ENCODE results near the gene SHMT2.

The SHMT2 gene

DNA sequence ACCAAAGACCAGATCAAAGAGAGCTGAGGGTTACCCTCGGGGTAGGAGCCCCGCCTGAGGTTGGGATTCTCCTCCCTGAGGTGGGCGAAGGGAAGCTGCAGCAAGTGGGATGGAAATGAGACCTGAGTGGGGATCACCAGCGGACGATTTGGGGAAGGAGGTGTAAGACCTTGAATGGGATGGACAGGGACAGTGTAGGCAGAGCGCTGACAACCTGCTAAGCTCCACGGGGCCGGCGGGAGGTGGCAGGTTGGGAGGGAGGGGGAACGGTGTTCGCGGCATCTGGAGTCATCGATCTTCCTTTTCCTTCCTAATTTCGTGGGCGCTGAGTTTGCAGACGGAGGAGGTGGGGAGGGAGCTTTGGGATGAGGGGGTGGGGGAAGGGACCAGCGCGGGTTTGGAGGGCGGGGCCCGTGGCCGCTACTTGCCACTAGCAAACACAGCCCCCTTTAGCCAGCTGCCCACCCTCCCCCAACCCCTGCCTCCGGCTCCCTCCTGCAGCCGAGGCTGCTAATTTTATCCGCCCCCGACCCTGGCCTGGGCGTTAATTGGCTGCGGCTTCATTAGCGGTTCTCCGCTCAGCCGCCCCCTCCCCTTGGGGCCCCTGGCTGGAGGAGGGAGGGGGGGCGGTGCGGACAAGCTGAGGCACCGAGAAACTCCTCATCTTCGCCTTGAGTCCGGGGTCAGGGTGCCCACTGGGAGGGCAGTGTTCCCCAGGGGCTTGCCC lies 2.8 kb upstream of the SHMT2 start:
- no peak overlapping the region for H3K4me3 ChIP-seq (replicated peaks; ENCODE audit: low read depth, low read length)
- no peak for TF ChIP-seq CTCF (IDR thresholded peaks at IDR 0.05; ENCODE audit: low read length, missing control alignments)
- DNase-seq (ENCODE audit: low read depth) = no peak

GRCh38 chr12:57227315-57228115 lies 2.0 kb upstream of the SHMT2 start:
- DNase-seq (ENCODE audit: low read depth) = no peak
- TF ChIP-seq CTCF (IDR thresholded peaks at IDR 0.05; ENCODE audit: low read length, missing control alignments) = no peak

DNA sequence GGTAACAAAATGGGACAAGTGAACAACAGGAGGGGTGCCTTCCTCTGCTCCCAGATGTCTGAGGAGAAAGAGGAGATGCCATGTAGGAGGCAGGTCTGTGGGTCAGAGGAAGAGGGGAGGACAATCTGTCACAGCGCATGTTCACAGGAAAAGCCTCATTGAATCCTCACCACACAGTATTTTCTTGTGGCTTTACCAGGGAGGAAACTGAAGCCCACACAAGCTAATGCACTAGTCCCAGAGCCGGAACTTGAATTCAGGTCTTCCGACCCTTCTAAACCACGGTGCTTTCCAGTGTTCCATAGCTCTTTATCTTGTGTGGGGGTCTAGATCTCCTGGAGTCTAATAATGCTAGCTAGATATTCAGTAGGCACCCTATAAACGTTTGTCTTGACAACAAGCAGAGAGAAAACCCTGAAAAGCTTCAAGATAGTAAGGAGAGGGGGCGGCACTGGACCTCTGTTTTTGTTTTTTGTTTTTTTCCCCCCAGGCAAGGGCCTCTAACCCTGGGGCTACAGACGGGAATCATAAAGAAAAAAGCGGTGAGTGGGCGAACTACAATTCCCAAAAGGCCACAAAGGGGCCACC lies 371 bp upstream of the SHMT2 start:
- TF ChIP-seq CTCF (IDR thresholded peaks at IDR 0.05; ENCODE audit: low read length, missing control alignments) = no peak
- peak overlapping the region; percentile 87 for H3K4me3 ChIP-seq (replicated peaks; ENCODE audit: low read depth, low read length)
- DNase-seq (ENCODE audit: low read depth) = no peak

More at GRCh38 chr12:57227315-57228115, 2.0 kb upstream of the SHMT2 start:
- no peak overlapping the region for H3K4me3 ChIP-seq (replicated peaks; ENCODE audit: low read depth, low read length)

- peak overlapping the region; percentile 87 for H3K4me3 ChIP-seq (replicated peaks; ENCODE audit: low read depth, low read length)
- TF ChIP-seq CTCF (IDR thresholded peaks at IDR 0.05; ENCODE audit: low read length, missing control alignments) = no peak
- no peak for DNase-seq (ENCODE audit: low read depth)
Measured at GRCh38 chr12:57230381-57231155, 1.1 kb downstream of the SHMT2 start.

GRCh38 chr12:57231276-57232021 lies 1.9 kb downstream of the SHMT2 start:
- DNase-seq (ENCODE audit: low read depth) = no peak
- peak overlapping the region; percentile 87 for H3K4me3 ChIP-seq (replicated peaks; ENCODE audit: low read depth, low read length)
- no peak for TF ChIP-seq CTCF (IDR thresholded peaks at IDR 0.05; ENCODE audit: low read length, missing control alignments)

- no peak for TF ChIP-seq CTCF (IDR thresholded peaks at IDR 0.05; ENCODE audit: low read length, missing control alignments)
- no peak for DNase-seq (ENCODE audit: low read depth)
- no peak overlapping the region for H3K4me3 ChIP-seq (replicated peaks; ENCODE audit: low read depth, low read length)
Measured at GRCh38 chr12:57232156-57232756, 2.7 kb downstream of the SHMT2 start.
